Nucleus accumbens (tissue), 56 donors: ENCODE data around the gene PRKG1.
A peak's percentile ranks its signal among the peaks of the same experiment; 100 is the strongest.
"Not testable (repeated sequence)": the region's sequence is repeated elsewhere in the genome, so short reads cannot be mapped to it uniquely, and the experiment has no call there.

Experiments used
- DNase-seq, 56 donors: peaks; one replicate each; lab custom pipeline; 2025; lab: John Stamatoyannopoulos, UW

The PRKG1 gene

DNA sequence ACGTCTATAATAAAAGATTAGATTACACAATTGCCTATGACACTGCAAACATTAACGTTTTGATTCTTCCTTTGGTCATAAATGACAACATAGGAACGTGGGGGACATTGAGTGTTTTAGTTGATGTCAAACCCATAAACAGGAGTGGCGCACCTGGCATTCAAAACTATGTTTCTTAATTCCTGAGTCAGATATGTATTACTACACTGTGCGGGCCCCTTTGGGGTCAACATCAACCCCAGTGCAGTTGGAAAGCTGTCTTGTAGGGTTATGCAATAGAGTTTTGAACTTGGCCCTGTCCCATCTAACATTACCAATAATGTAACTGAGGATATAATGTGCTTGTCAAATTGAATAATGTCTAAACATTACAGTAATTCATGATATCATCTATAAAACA, 468.6 kb downstream of the PRKG1 start:
- no peak for DNase-seq

- DNase-seq: no peak
Observed at GRCh38 chr10:51544933-51545332, 470.6 kb downstream of the PRKG1 start.

DNA sequence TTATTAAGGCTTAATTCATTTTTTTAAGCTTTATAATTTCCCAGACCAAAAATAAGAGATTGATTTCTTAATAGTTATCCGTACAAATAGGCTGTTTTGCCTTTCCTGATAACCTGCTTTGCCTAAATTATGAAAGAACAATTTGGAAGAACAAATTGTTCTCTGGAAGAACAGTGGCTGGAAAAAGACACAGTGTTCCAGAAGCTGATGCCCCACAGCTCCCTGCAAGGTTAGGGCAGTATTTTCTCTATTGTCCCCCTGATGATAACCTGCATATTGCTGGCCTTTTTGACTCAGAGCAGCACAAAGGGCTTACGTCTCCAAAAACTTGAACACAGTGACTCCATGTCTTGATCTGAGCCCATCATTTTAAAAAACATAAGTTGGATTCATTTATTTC, 473.7 kb downstream of the PRKG1 start:
- DNase-seq: no peak

- DNase-seq: no peak
Observed at GRCh38 chr10:51552879-51553278, 478.6 kb downstream of the PRKG1 start.

GRCh38 chr10:51564896-51565510, 490.7 kb downstream of the PRKG1 start:
- DNase-seq: peak in 3 of 56 donors; percentile 1 to 3 (median 1)

DNA sequence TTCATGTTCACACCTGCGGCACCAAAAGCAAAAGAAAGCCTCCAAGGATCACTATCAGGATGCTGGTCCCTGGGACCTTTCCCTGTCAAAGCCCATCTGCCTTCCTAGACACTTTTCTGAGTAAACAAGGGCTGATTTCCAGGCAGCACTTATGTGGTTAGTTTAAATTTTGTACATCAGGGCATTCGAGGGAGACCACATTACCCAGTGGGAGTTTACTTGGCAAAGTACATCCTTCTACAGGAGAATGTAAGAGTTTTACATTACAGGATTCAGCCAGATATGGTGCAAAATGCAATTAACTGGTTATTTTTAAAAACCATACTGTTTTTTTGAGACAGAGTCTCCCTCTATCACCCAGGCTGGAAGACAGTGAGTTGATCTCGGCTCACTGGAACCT, 493.0 kb downstream of the PRKG1 start:
- no peak for DNase-seq

DNA sequence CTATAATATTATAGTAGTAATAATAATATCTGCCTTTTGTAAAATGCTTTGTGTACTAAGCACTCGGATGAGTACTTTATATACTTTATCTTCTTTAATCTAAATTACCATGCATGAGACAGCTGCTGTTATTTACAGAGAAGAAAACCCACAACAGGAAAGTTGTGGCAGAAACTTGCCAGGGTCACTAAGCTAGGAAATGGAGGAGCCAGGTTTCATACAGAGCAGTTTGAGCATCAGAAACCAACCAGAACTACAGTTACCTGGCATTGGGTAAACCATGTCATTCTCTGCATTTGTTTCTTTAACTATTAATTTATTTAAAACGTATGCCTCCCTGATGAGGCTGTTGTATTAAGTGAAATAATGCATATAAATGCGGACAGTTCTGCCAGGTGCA, 495.2 kb downstream of the PRKG1 start:
- DNase-seq: no peak

GRCh38 chr10:51574248-51575048, 500.2 kb downstream of the PRKG1 start:
- DNase-seq: no peak

GRCh38 chr10:51581196-51581595, 506.9 kb downstream of the PRKG1 start:
- not testable (repeated sequence) for DNase-seq

DNA sequence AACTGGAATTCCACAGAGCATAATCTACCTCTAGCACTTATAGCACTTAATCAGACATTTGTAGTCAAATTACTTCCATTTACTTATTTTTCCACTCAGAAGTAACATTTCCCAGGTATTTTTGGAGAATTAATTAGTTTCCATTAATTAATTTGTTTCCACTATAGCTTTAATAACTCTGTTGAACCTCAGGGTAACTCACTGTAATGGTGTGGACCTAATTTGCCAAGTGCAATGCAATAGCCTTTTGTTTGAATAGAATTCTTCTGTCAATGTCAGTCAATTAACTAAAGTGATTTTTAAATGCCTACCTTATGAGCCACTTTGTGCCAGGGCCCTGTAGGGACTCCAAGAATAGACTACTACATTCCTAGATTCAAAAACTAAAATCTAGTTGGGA, 509.7 kb downstream of the PRKG1 start:
- DNase-seq: no peak

DNA sequence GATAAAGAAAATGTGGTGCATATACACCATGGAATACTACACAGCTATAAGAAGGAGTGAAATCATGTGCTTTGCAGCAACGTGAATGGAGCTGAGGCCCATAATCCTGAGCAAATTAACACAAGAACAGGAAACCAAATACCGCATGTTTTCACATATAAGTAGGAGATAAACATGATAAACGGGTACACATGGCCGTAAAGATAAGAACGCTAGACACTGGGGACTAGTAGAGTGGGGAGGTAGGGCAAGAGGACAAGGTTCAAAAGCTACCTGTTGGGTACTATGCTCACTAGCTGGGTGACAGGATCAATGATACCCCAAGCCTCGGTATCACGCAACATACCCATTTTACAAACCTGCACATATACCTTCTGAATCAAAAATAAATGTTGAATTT, 511.5 kb downstream of the PRKG1 start:
- DNase-seq: no peak

DNA sequence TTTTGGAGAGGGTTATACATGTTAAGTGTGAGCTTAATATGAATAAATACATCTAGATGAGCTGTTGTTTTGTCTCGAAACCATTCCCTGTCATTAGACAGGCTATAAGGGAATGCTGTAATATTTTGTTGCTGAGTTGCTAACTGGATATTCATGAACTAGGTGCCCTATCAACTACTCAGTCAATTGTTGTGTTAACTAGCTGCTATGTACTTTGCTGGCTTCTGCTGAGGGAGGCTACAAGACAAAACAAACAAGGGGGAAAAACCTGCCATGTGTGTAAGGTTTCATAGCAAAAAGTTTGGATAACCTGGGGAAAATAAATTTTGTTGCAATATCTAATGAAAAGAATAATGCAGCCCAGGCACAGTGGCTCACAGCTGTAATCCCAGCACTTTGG, 514.7 kb downstream of the PRKG1 start:
- DNase-seq: no peak

DNA sequence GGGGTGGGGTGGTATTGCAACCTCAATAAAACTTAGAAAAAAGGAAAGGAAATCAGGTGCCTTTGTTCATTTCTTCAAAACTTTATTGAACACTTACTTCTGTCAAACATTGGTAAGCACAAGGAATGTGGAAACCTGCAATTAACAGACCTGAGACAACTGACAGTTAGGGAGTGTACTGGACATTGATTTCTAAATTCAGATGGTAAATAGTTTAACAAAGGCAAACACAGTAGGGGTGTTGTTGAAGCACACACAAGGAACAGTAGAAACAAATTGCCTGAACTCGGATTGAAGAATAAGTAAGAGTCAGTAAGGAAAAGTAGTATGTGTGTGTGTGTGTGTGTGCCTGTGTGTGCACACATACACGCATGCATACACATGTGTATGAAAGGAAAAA, 516.5 kb downstream of the PRKG1 start:
- no peak for DNase-seq

- DNase-seq: peak in 1 of 56 donors; percentile 8
Observed at GRCh38 chr10:51596695-51597094, 522.4 kb downstream of the PRKG1 start.

DNA sequence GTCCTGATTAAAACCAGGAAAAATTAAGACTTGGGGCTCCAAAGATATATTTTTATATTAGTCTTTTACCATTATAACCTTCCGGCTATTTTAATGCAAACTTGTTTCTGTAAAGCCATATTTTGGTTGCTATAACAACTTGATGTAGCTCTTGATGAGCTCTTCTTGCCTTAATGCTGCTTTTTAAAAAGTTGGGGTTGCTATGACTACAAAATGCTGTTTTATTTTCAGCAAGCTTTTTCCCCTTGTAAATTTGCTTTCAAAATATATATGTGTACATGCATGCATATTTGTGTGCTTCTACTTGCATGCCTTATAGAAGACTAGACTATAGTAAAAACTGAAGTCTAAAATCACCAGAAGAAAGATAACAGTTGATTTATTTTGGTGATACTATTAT, 525.4 kb downstream of the PRKG1 start:
- DNase-seq: no peak

GRCh38 chr10:51602326-51602725, 528.0 kb downstream of the PRKG1 start:
- DNase-seq: no peak

DNA sequence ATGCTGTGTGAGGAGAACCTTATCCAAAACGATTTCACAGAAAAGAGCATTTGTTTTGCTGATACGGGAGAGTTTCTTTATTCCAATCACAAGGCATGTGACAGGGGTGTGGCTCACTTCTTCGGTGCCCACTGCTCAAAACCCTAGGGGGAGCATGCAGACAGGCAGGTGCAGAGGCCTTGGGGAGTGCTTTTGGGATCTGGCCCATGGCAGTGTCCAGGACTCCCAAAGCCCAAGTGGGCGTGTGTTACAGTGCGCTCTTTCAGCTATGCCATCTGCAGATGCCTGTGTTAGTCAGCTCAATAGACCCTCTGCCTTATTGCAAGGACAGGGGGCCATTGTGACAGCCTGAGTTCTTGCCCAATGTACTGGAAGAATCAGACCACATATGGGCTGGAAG, 530.3 kb downstream of the PRKG1 start:
- DNase-seq: no peak

DNA sequence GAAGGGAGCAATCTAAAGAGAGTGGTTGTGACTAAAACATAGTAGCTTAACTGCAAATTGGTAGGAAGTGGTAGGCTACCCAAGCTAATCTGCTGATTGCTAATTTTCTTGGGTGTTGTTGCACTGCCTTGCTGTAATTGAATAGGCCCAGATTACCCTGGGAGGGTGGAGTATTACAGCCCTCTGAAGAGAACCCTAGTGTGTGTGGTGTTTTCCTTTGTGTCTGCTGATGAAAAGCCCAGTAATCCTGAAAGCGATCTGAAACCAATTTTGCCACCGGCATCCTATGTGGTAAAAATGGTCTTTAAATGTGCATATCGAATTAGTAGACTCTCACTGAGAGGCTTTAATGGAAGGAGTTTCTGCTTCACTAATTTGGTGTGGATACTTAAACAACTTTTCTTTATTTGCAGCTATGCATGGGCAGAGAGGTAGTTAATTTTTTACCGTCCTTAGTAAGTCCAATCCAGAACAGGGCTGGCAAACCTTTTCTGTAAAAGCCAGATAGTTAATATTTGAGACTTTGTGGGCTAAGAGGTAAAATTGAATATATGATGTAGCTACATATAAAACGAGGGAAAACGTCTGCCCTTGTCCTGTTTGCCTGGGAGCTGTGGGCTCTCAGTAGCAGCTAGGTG, 532.7 kb downstream of the PRKG1 start:
- DNase-seq: no peak

GRCh38 chr10:51607463-51607835, 533.2 kb downstream of the PRKG1 start:
- no peak for DNase-seq

GRCh38 chr10:51608211-51608610, 533.9 kb downstream of the PRKG1 start:
- no peak for DNase-seq

GRCh38 chr10:51615764-51616298, 541.5 kb downstream of the PRKG1 start:
- no peak for DNase-seq
